ENCODE measurements around the gene HS2ST1. TPM values are rescaled to one million over a fixed set of nuclear protein-coding genes. Genes with fewer than 3 reads are reported as not detected.

The HS2ST1 gene
- total RNA-seq, 1 experiment from 2014 or later: 30.1 TPM

DNA sequence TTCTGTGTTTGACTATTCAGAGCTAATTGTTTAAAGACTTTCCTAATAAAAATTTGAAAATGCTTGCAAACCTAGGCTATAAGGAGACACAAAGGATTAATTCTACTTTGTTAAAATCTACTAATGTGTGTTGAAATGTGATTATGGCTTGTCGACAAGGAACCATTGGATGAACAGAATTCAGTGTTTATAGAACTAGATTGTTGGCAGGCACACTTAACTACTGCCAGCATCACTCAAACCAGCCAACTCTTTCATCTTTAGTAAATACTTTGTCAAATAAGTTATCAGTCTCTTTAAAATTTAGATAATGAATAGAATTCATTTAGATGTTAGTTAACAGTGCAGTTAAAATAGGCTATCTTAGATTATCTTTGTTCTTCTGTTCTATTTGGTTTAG, 27.6 kb downstream of the HS2ST1 start:
- Histone ChIP-seq H3K79me2 (ENCODE audit: insufficient read depth, low read length) (peaks cover 33% of the 10 kb centered on the region), H3K4me2 (ENCODE audit: low read length) (no peak overlapping the region), H3K27ac (ENCODE audit: low read depth, low read length) (no peak overlapping the region), H3K4me3 (replicated peaks in 1 of 2; ENCODE audit: low read depth in 1 of 2, low read length in 2 of 2) (no peak overlapping the region), H3K4me1 (ENCODE audit: control insufficient read depth in 1 of 2, insufficient read depth in 2 of 2, low read length in 2 of 2) (peaks cover 11 to 12% of the 10 kb centered on the region in 2 experiments), H4K20me1 (ENCODE audit: insufficient read depth) (no peaks in the 10 kb centered on the region), H3K36me3 (ENCODE audit: control insufficient read depth in 1 of 2, insufficient read depth in 2 of 2, low read length in 2 of 2) (no peaks in the 10 kb centered on the region), H3K27me3 (ENCODE audit: insufficient read depth, low read length) (no peaks in the 10 kb centered on the region), H3K9ac (ENCODE audit: low read length) (no peak overlapping the region), H3K9me2 (ENCODE audit: insufficient read depth) (no peaks in the 10 kb centered on the region), H3K9me3 (ENCODE audit: control insufficient read depth in 1 of 2, insufficient read depth in 1 of 2, low read depth in 1 of 2, low read length in 2 of 2) (no peaks in the 10 kb centered on the region), H2AFZ (ENCODE audit: low read depth, low read length, poor library complexity, severe bottlenecking) (no peak overlapping the region)
- CTCF ChIA-PET: no interaction called here
- no peak for TF ChIP-seq CBX3 (IDR thresholded peaks at IDR 0.05; ENCODE audit: low read depth)
- TF ChIP-seq, protein P1, sequence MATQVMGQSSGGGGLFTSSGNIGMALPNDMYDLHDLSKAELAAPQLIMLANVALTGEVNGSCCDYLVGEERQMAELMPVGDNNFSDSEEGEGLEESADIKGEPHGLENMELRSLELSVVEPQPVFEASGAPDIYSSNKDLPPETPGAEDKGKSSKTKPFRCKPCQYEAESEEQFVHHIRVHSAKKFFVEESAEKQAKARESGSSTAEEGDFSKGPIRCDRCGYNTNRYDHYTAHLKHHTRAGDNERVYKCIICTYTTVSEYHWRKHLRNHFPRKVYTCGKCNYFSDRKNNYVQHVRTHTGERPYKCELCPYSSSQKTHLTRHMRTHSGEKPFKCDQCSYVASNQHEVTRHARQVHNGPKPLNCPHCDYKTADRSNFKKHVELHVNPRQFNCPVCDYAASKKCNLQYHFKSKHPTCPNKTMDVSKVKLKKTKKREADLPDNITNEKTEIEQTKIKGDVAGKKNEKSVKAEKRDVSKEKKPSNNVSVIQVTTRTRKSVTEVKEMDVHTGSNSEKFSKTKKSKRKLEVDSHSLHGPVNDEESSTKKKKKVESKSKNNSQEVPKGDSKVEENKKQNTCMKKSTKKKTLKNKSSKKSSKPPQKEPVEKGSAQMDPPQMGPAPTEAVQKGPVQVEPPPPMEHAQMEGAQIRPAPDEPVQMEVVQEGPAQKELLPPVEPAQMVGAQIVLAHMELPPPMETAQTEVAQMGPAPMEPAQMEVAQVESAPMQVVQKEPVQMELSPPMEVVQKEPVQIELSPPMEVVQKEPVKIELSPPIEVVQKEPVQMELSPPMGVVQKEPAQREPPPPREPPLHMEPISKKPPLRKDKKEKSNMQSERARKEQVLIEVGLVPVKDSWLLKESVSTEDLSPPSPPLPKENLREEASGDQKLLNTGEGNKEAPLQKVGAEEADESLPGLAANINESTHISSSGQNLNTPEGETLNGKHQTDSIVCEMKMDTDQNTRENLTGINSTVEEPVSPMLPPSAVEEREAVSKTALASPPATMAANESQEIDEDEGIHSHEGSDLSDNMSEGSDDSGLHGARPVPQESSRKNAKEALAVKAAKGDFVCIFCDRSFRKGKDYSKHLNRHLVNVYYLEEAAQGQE (IDR thresholded peaks at IDR 0.05; ENCODE audit: low read depth): no peak
- TF ChIP-seq ELF1 (IDR thresholded peaks at IDR 0.05; ENCODE audit: borderline replicate concordance, low read depth): no peak
- TF ChIP-seq POLR2AphosphoS5 (IDR thresholded peaks at IDR 0.05; ENCODE audit: low read depth, low read length): no peak
- TF ChIP-seq EZH2phosphoT487 (IDR thresholded peaks at IDR 0.05; ENCODE audit: borderline replicate concordance): no peak
- TF ChIP-seq EZH2 (IDR thresholded peaks at IDR 0.05): no peak
- TF ChIP-seq FOSL1 (IDR thresholded peaks at IDR 0.05; ENCODE audit: low read depth): no peak
- no peak for TF ChIP-seq SP1 (IDR thresholded peaks at IDR 0.05; ENCODE audit: low read depth)
- TF ChIP-seq CEBPB (IDR thresholded peaks at IDR 0.05; ENCODE audit: low read depth): no peak
- no peak for TF ChIP-seq RAD21 (IDR thresholded peaks at IDR 0.05; ENCODE audit: low read depth)
- no TSS peak for BruUV-seq (replicated peaks)
- POLR2A ChIA-PET: no interaction called here
- RAD21 ChIA-PET (ENCODE audit: low non-redundant PET in 1 of 2, low total read pairs in 2 of 2, uncharacterized antibody in 2 of 2, unreplicated experiment in 2 of 2): no interaction called here
- intact Hi-C loops (cut with micrococcal nuclease): no loop called here
- ATAC-seq (no peak), DNase-seq (ENCODE audit: low read depth, low spot score) (no peak)

All from HCT116 (cell line).